ACC112 (cell line): Measurements from ENCODE around the gene EBF4.
A peak's percentile ranks its signal among the peaks of the same experiment; 100 is the strongest.

ENCODE experiments used
- H2AFZ ChIP-seq: fragments of 200-600 bp; sonication (generic); one replicate; pipeline ENCODE4 v1.6.0; 2017; ENCODE audit warnings: antibody characterized with exemption, low read length; ENCODE audit not compliant: unreplicated experiment
- H3K27ac ChIP-seq: fragments of 200-600 bp; sonication (generic); 2 replicates; pipeline ENCODE4 v1.5.1; 2014; ENCODE audit warnings: low read depth, mild to moderate bottlenecking, antibody characterized with exemption, low read length, moderate library complexity
- H3K27me3 ChIP-seq: fragments of 200-600 bp; sonication (generic); 2 replicates; pipeline ENCODE4 v1.6.1; 2014; ENCODE audit warnings: mild to moderate bottlenecking, antibody characterized with exemption, low read length, moderate library complexity, mixed read lengths; ENCODE audit not compliant: insufficient read depth
- H3K36me3 ChIP-seq: fragments of 200-600 bp; sonication (generic); 2 replicates; pipeline ENCODE4 v1.6.1; 2016; ENCODE audit warnings: mild to moderate bottlenecking, antibody characterized with exemption, low read length, moderate library complexity, mixed read lengths; ENCODE audit not compliant: insufficient read depth
- H3K4me1 ChIP-seq: fragments of 200-600 bp; sonication (generic); one replicate; pipeline ENCODE4 v1.6.1; 2016; ENCODE audit warnings: low read length, mixed read lengths; ENCODE audit not compliant: insufficient read depth, unreplicated experiment, control insufficient read depth
- H3K4me3 ChIP-seq: fragments of 200-600 bp; sonication (generic); 2 replicates; pipeline ENCODE4 v1.5.1; 2014; ENCODE audit warnings: mild to moderate bottlenecking, low read depth, low read length
- H3K79me2 ChIP-seq: fragments of 200-600 bp; sonication (generic); one replicate; pipeline ENCODE4 v1.6.0; 2016; ENCODE audit warnings: low read length; ENCODE audit not compliant: control insufficient read depth, unreplicated experiment, insufficient read depth

EBF4 gene

GRCh38 chr20:2745060-2745910 lies 52.7 kb downstream of the EBF4 start:
- no peaks in the 10 kb centered on the region for H3K79me2 ChIP-seq
- no peaks in the 10 kb centered on the region for H3K36me3 ChIP-seq
- peaks cover 73% of the 10 kb centered on the region for H3K27me3 ChIP-seq
- H3K4me3 ChIP-seq, result no peak overlapping the region
- H3K4me1 ChIP-seq, result no peaks in the 10 kb centered on the region
- H2AFZ ChIP-seq, result no peak overlapping the region
- H3K27ac ChIP-seq, result no peak overlapping the region

GRCh38 chr20:2745936-2746635 lies 53.5 kb downstream of the EBF4 start:
- Histone ChIP-seq H3K36me3 (no peaks in the 10 kb centered on the region), H3K4me3 (no peak overlapping the region), H3K79me2 (no peaks in the 10 kb centered on the region), H3K27me3 (peaks cover 75% of the 10 kb centered on the region), H2AFZ (no peak overlapping the region), H3K4me1 (no peaks in the 10 kb centered on the region), H3K27ac (no peak overlapping the region)

- peaks cover 75% of the 10 kb centered on the region for H3K27me3 ChIP-seq
Observed at GRCh38 chr20:2746636-2747265, 54.2 kb downstream of the EBF4 start.

GRCh38 chr20:2747676-2748235 lies 55.2 kb downstream of the EBF4 start:
- Histone ChIP-seq H3K27ac (no peak overlapping the region), H3K4me1 (no peaks in the 10 kb centered on the region), H3K36me3 (no peaks in the 10 kb centered on the region), H3K79me2 (no peaks in the 10 kb centered on the region), H3K4me3 (no peak overlapping the region), H2AFZ (no peak overlapping the region), H3K27me3 (peaks cover 74% of the 10 kb centered on the region)

More at GRCh38 chr20:2746636-2747265, 54.2 kb downstream of the EBF4 start:
- Histone ChIP-seq H3K4me1 (no peaks in the 10 kb centered on the region), H3K27ac (no peak overlapping the region), H3K36me3 (no peaks in the 10 kb centered on the region), H3K4me3 (no peak overlapping the region), H2AFZ (no peak overlapping the region), H3K79me2 (no peaks in the 10 kb centered on the region)

- H2AFZ ChIP-seq, result no peak overlapping the region
- H3K27ac ChIP-seq, result no peak overlapping the region
- H3K36me3 ChIP-seq, result no peaks in the 10 kb centered on the region
- H3K4me3 ChIP-seq, result no peak overlapping the region
- no peaks in the 10 kb centered on the region for H3K4me1 ChIP-seq
- H3K79me2 ChIP-seq, result no peaks in the 10 kb centered on the region
- H3K27me3 ChIP-seq, result peaks cover 78% of the 10 kb centered on the region
Observed at GRCh38 chr20:2748551-2749342, 56.2 kb downstream of the EBF4 start.

GRCh38 chr20:2749343-2749950 lies 56.9 kb downstream of the EBF4 start:
- Histone ChIP-seq H3K4me3 (no peak overlapping the region), H3K36me3 (no peaks in the 10 kb centered on the region), H3K79me2 (no peaks in the 10 kb centered on the region), H3K27me3 (peaks cover 84% of the 10 kb centered on the region), H3K27ac (no peak overlapping the region), H3K4me1 (no peaks in the 10 kb centered on the region), H2AFZ (no peak overlapping the region)

GRCh38 chr20:2749951-2750490 lies 57.4 kb downstream of the EBF4 start:
- H3K4me1 ChIP-seq, result no peaks in the 10 kb centered on the region
- peaks cover 88% of the 10 kb centered on the region for H3K27me3 ChIP-seq
- no peaks in the 10 kb centered on the region for H3K36me3 ChIP-seq
- H3K79me2 ChIP-seq, result no peaks in the 10 kb centered on the region
- H3K27ac ChIP-seq, result no peak overlapping the region
- H3K4me3 ChIP-seq, result no peak overlapping the region
- H2AFZ ChIP-seq, result no peak overlapping the region

- H3K27me3 ChIP-seq, result peaks cover 86% of the 10 kb centered on the region
- no peak overlapping the region for H3K27ac ChIP-seq
- H3K4me1 ChIP-seq, result no peaks in the 10 kb centered on the region
- H3K4me3 ChIP-seq, result peak overlapping the region; percentile 69
- no peaks in the 10 kb centered on the region for H3K36me3 ChIP-seq
- no peaks in the 10 kb centered on the region for H3K79me2 ChIP-seq
- no peak overlapping the region for H2AFZ ChIP-seq
Observed at GRCh38 chr20:2750491-2751251, 58.1 kb downstream of the EBF4 start.

GRCh38 chr20:2751347-2751877 lies 58.8 kb downstream of the EBF4 start:
- Histone ChIP-seq H3K27ac (no peak overlapping the region), H2AFZ (peak overlapping the region; percentile 73), H3K79me2 (no peaks in the 10 kb centered on the region), H3K27me3 (peaks cover 84% of the 10 kb centered on the region), H3K4me1 (no peaks in the 10 kb centered on the region), H3K4me3 (peak overlapping the region; percentile 69), H3K36me3 (no peaks in the 10 kb centered on the region)
